PC-3 (cell line): ENCODE measurements around the gene TMEM232.

Experiments
- CTCF ChIP-seq: fragments of 300-600 bp; sonication (generic); conservative IDR thresholded peaks from 2 replicates; pipeline ENCODE4 v1.5.1; 2017; ENCODE audit warnings: antibody characterized with exemption, low read depth, mild to moderate bottlenecking, low read length
- EZH2 ChIP-seq: fragments of 300-600 bp; sonication (generic); IDR thresholded peaks from one replicate; pipeline ENCODE4 v1.6.1; 2017; ENCODE audit warnings: antibody characterized with exemption, mild to moderate bottlenecking, low read length; ENCODE audit not compliant: unreplicated experiment
- EZH2phosphoT487 ChIP-seq: fragments of 300-600 bp; sonication (generic); IDR thresholded peaks from 2 replicates; pipeline ENCODE4 v1.6.1; 2018; ENCODE audit warnings: mild to moderate bottlenecking, antibody characterized with exemption, low read length, borderline replicate concordance

GRCh38 chr5:110751902-110752762 is 25.7 kb upstream of the TMEM232 start:
- TF ChIP-seq CTCF (no peak), EZH2 (no peak), EZH2phosphoT487 (no peak)
